B cell (primary cell): ENCODE data around the gene SMARCE1. TPM values are rescaled to one million over a fixed set of nuclear protein-coding genes. Genes with fewer than 3 reads are reported as not detected.

Source experiments
- ATAC-seq: fragments of 200-7000 bp; cut with Tn5 transposase; one replicate; pipeline ENCODE4 v1.10.0; 2021; ENCODE audit warnings: low read depth, mild to moderate bottlenecking, moderate number of reproducible peaks, moderate library complexity
- CTCF ChIA-PET: fragments of 350-600 bp; sonication (Branson Sonifier 250); formaldehyde crosslinking; loops from one replicate; lab custom pipeline; 2021; ENCODE audit warnings: antibody characterized with exemption, inconsistent platforms; lab: Charles Lee
- POLR2A ChIA-PET: fragments of 350-600 bp; sonication (Branson Sonifier 250); formaldehyde crosslinking; loops from one replicate; lab custom pipeline; 2021; ENCODE audit warnings: antibody characterized with exemption; lab: Charles Lee
- DNase-seq: peaks from one replicate; pipeline ENCODE4 v3.0.0; 2013
- H2AFZ ChIP-seq: 2 replicates; pipeline ENCODE4 v1.6.1; 2012; ENCODE audit warnings: mild to moderate bottlenecking, low read depth, low read length; ENCODE audit not compliant: insufficient read depth, poor library complexity, severe bottlenecking
- H3K27ac ChIP-seq, 2 donors: 1 replicate in 1 of 2; 2 replicates in 1 of 2; pipeline ENCODE4 v1.5.1; 2012 to 2013; ENCODE audit warnings: low read length in 2 of 2, mild to moderate bottlenecking in 2 of 2, moderate library complexity in 1 of 2
- H3K27me3 ChIP-seq, 4 experiments: fragments of 200-600 bp in 1 of 4; sonication (generic) in 1 of 4; replicated peaks in 1 of 4; 1 replicate in 2 of 4; 2 replicates in 2 of 4; pipeline versions ENCODE4 v1.6.1 to v1.7.0; 2013 to 2016; ENCODE audit warnings: low read length in 3 of 4, mild to moderate bottlenecking in 2 of 4, mixed read lengths in 1 of 4, moderate library complexity in 1 of 4; ENCODE audit not compliant: insufficient read depth in 4 of 4, control insufficient read depth in 3 of 4; ENCODE audit errors: control extremely low read depth in 1 of 4
- H3K36me3 ChIP-seq, 2 experiments: replicated peaks in 1 of 2; 1 replicate in 1 of 2; 2 replicates in 1 of 2; pipeline versions ENCODE4 v1.6.1 to v1.7.1; 2013; ENCODE audit warnings: low read length in 1 of 2; ENCODE audit not compliant: insufficient read depth in 2 of 2, control insufficient read depth in 1 of 2; ENCODE audit errors: control extremely low read depth in 1 of 2, extremely low read depth in 1 of 2
- H3K4me1 ChIP-seq, 2 donors: fragments of 200-600 bp in 1 of 2; sonication (generic) in 1 of 2; 1 replicate in 1 of 2; 2 replicates in 1 of 2; pipeline versions ENCODE4 v1.5.1 to v1.6.1; 2013 to 2017; ENCODE audit warnings: low read length in 2 of 2; ENCODE audit not compliant: control insufficient read depth in 2 of 2, insufficient read depth in 2 of 2
- H3K4me2 ChIP-seq: replicated peaks from 2 replicates; pipeline ENCODE3; 2012; ENCODE audit warnings: mild to moderate bottlenecking, low read depth, low read length; ENCODE audit not compliant: poor library complexity, severe bottlenecking
- H3K4me3 ChIP-seq, 5 experiments: fragments of 200-600 bp in 1 of 5; sonication (generic) in 1 of 5; 1 replicate in 3 of 5; 2 replicates in 2 of 5; pipeline versions ENCODE4 v1.5.1 to v1.7.0; 2011 to 2016; ENCODE audit warnings: low read length in 4 of 5, mild to moderate bottlenecking in 4 of 5, low read depth in 2 of 5, control low read depth in 1 of 5, moderate library complexity in 1 of 5; ENCODE audit not compliant: insufficient read depth in 1 of 5; ENCODE audit errors: control extremely low read depth in 1 of 5, extremely low read depth in 1 of 5
- H3K79me2 ChIP-seq: fragments of 200-600 bp; sonication (generic); one replicate; pipeline ENCODE4 v1.6.0; 2016; ENCODE audit warnings: low read length; ENCODE audit not compliant: control insufficient read depth, insufficient read depth
- H3K9ac ChIP-seq: fragments of 200-600 bp; sonication (generic); 2 replicates; pipeline ENCODE4 v1.6.1; 2017; ENCODE audit warnings: mild to moderate bottlenecking, low read length, moderate library complexity
- H3K9me3 ChIP-seq, 3 donors: one replicate each; pipeline versions ENCODE4 v1.6.1 to v1.7.1; 2013; ENCODE audit warnings: low read length in 2 of 3; ENCODE audit not compliant: control insufficient read depth in 2 of 3, insufficient read depth in 1 of 3; ENCODE audit errors: control extremely low read depth in 1 of 3
- H4K20me1 ChIP-seq: 2 replicates; pipeline ENCODE4 v1.6.0; 2012; ENCODE audit warnings: mild to moderate bottlenecking, low read length; ENCODE audit not compliant: insufficient read depth, control insufficient read depth, poor library complexity, severe bottlenecking
- H3K27ac Mint-ChIP-seq: one replicate; pipeline ENCODE4 v1.8.0; 2021; ENCODE audit warnings: mixed read lengths
- H3K27me3 Mint-ChIP-seq: one replicate; pipeline ENCODE4 v1.8.0; 2021; ENCODE audit warnings: mixed read lengths
- H3K4me1 Mint-ChIP-seq: one replicate; pipeline ENCODE4 v1.8.0; 2021; ENCODE audit warnings: mixed read lengths
- H3K4me3 Mint-ChIP-seq: one replicate; pipeline ENCODE4 v1.8.0; 2021; ENCODE audit warnings: mixed read lengths
- H3K9me3 Mint-ChIP-seq: one replicate; pipeline ENCODE4 v1.8.0; 2022; ENCODE audit warnings: mixed read lengths; ENCODE audit not compliant: insufficient read depth
- CTCF ChIP-seq: fragments of 200-600 bp; IDR thresholded peaks from one replicate; pipeline ENCODE4 v1.8.0; 2022; ENCODE audit warnings: antibody characterized with exemption, mild to moderate bottlenecking
- EZH2 ChIP-seq: IDR thresholded peaks from 2 replicates; pipeline ENCODE4 v1.6.1; 2012; ENCODE audit warnings: borderline replicate concordance, low read depth, mild to moderate bottlenecking, moderate library complexity, low read length; ENCODE audit not compliant: insufficient read depth, poor library complexity, severe bottlenecking
- WGBS: methylation state at CpG from one replicate; pipeline ENCODE4 v1.1.5; 2013; ENCODE audit warnings: missing lambda C conversion rate; ENCODE audit not compliant: insufficient coverage; 5-methylcytosine and 5-hydroxymethylcytosine counted together
- intact Hi-C: fragments of 100-400 bp; cut with micrococcal nuclease; formaldehyde crosslinking; loops from one replicate; pipeline ENCODE4 v1.10.0; 2022
- polyA plus RNA-seq: library from polyadenylated mRNA; depleted of rRNA; stranded (reverse); fragments of >200 nt; gene quantifications from 2 replicates; pipeline ENCODE4 v1.2.3, GENCODE V29; 2012
- total RNA-seq, 2 donors: library from RNA; stranded (reverse); fragments of 120-200 nt in 1 of 2; gene quantifications; 1 replicate in 1 of 2; 2 replicates in 1 of 2; pipeline versions ENCODE4 v1.2.3 to v1.2.4, GENCODE V29; 2013 to 2022

SMARCE1 gene
- total and polyA plus RNA-seq, 2 donors (not counting 1 experiment from before 2014, with no cell fraction given) = 19.9 to 128 TPM

- no peak for ATAC-seq
- no peaks in the 10 kb centered on the region for H3K9me3 Mint-ChIP-seq
- intact Hi-C loops = no loop called here
- TF ChIP-seq CTCF (no peak), EZH2 (no peak)
- no peaks in the 10 kb centered on the region for H3K4me1 ChIP-seq
- ChIA-PET POLR2A (no interaction called here), CTCF (no interaction called here)
- H3K79me2 ChIP-seq = no peaks in the 10 kb centered on the region
- H3K27ac Mint-ChIP-seq = no peak overlapping the region
- H3K4me3 Mint-ChIP-seq = no peak overlapping the region
- peaks cover 0 to 8% (median 5%) of the 10 kb centered on the region in 4 experiments for H3K27me3 ChIP-seq
- H3K4me2 ChIP-seq = no peak overlapping the region
- H3K36me3 ChIP-seq = no peaks in the 10 kb centered on the region
- no peak overlapping the region for H3K4me3 ChIP-seq
- H3K27ac ChIP-seq = no peak overlapping the region
- H3K9me3 ChIP-seq = no peaks in the 10 kb centered on the region
- no peaks in the 10 kb centered on the region for H3K4me1 Mint-ChIP-seq
- 40% methylated on average over 2 of the region's 3 CpGs for WGBS
- no peak overlapping the region for H3K9ac ChIP-seq
- no peak overlapping the region for H2AFZ ChIP-seq
- no peaks in the 10 kb centered on the region for H4K20me1 ChIP-seq
- no peak for DNase-seq
- H3K27me3 Mint-ChIP-seq = peaks cover 39% of the 10 kb centered on the region
Observed at GRCh38 chr17:40696651-40697072, 49.0 kb upstream of the SMARCE1 start.

GRCh38 chr17:40695874-40696472 is 48.4 kb upstream of the SMARCE1 start:
- no peak for TF ChIP-seq CTCF
- TF ChIP-seq EZH2 = no peak
- no peak overlapping the region for H3K27ac ChIP-seq
- H4K20me1 ChIP-seq = no peaks in the 10 kb centered on the region
- no peaks in the 10 kb centered on the region for H3K79me2 ChIP-seq
- no peaks in the 10 kb centered on the region for H3K9me3 ChIP-seq
- Mint-ChIP-seq H3K4me3 (no peak overlapping the region), H3K27ac (no peak overlapping the region), H3K9me3 (no peaks in the 10 kb centered on the region), H3K4me1 (no peaks in the 10 kb centered on the region), H3K27me3 (peaks cover 40% of the 10 kb centered on the region)
- ChIA-PET POLR2A (no interaction called here), CTCF (no interaction called here)
- intact Hi-C loops = no loop called here
- 92% methylated on average over 3 of the region's 6 CpGs for WGBS
- ATAC-seq (no peak), DNase-seq (no peak)
- no peaks in the 10 kb centered on the region for H3K36me3 ChIP-seq
- no peak overlapping the region for H2AFZ ChIP-seq
- no peak overlapping the region for H3K9ac ChIP-seq
- no peaks in the 10 kb centered on the region for H3K4me1 ChIP-seq
- H3K4me3 ChIP-seq = no peak overlapping the region
- no peak overlapping the region for H3K4me2 ChIP-seq
- peaks cover 0 to 8% (median 5%) of the 10 kb centered on the region in 4 experiments for H3K27me3 ChIP-seq
